Subcutaneous adipose tissue (tissue), 4 donors: ENCODE data around the gene KASH5. TPM values are rescaled to one million over a fixed set of nuclear protein-coding genes. Genes with fewer than 3 reads are reported as not detected.

Source experiments
- CTCF ChIP-seq: fragments of 450-650 bp; IDR thresholded peaks from one replicate; pipeline ENCODE4 v1.5.1; 2016; ENCODE audit warnings: low read depth, mild to moderate bottlenecking, control low read depth, antibody characterized with exemption, moderate library complexity
- total RNA-seq, 4 donors: library from RNA; depleted of rRNA; stranded (reverse); fragments of >200 nt; gene quantifications; one replicate each; pipeline ENCODE4 v1.1.0, GENCODE V29; 2016

Gene KASH5
- total RNA-seq, 4 donors from 2014 or later: not detected

DNA sequence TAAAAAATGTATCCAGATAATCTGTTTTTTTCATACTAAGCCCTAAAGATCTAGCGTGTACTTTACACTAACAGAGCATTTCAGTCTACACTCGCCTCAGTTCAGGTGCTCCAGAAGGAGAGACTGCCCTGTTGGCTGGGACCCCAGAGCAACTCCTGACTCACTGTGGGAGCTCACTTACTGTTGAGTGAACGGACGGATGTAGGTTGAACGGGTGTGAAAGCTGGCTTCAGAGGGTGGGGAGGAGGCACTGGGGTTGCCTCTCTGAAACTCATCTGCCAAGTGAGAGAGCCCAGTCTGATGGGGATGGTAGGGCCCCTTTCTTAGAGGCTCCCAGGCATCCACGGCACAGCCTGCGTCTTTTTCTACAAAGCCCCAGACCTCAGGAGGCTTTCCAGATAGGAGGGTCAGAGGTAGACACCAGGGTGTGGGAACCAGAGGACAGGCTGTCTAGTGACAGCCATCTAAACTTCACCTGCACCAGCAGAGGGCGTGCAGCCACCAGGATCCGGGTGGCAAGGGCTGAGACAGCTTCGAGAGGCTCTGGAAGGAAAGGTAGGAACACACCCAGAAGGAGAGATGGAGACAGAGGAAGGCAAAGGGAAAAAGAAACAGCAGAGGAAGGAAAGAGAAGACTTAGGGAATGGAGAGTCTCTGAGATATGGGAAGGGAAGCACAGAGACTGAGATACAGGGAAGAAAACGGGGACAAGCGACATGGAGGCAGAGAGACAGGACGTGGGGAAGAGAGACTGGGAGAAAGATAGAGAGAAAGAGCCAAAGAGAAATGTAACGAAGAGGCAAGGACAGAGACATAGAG is 3.7 kb downstream of the KASH5 start:
- no peak for TF ChIP-seq CTCF

GRCh38 chr19:49393881-49394280 is 5.8 kb downstream of the KASH5 start:
- TF ChIP-seq CTCF: no peak

GRCh38 chr19:49395581-49396407 is 7.7 kb downstream of the KASH5 start:
- TF ChIP-seq CTCF: no peak

DNA sequence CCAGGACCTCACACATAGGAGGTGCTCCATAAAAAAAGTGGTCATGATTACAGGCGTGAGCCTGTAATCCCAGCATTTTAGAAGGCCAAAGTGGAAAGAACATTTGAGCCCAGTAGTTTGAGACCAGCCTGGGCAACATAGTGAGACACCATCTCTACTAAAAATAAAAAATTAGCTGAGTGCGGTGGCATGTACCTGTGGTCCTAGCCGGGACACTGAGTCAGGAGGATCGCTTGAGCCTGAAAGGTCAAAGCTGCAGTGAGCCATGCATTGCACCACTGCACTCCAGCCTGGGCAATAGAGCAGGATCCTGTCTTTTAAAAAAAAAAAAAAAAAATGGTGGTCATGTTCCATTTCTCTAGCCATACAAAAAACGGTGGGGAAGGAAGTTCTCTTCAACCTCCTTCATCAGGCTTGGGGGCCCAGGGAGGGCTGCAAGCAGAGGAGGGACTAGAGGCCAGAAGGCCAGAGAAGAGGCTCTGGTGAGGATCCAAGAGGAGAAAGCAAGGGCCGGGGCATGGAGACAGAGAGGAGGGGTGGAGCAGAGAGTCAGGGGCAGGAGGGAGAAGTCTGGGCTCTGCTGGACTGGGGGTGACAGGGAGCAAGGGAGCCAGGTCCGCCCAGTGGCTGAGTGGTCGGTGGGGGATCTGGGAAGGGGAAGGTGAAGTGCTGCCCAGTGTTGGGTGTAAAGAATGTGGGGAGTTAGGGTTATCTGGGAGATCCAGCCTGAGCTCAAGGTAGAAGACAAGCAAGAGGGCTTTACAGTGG is 8.9 kb downstream of the KASH5 start:
- TF ChIP-seq CTCF: no peak

GRCh38 chr19:49398001-49398615 is 10.1 kb downstream of the KASH5 start:
- TF ChIP-seq CTCF: no peak

GRCh38 chr19:49398931-49399330 is 10.9 kb downstream of the KASH5 start:
- TF ChIP-seq CTCF: no peak
